Body of pancreas (tissue), 4 donors: ENCODE measurements around the gene NEDD4.

Experiments used
- POLR2A ChIP-seq, 3 donors: fragments of 450-650 bp; IDR thresholded peaks; one replicate each; pipeline ENCODE4 v1.6.1; 2016; ENCODE audit warnings: antibody characterized with exemption in 3 of 3, mild to moderate bottlenecking in 2 of 3
- TF ChIP-seq, protein P1 (sequence below), 7 experiments: fragments of 450-650 bp in 4 of 7; fragments of 200-600 bp in 3 of 7; sonication (generic) in 3 of 7; IDR thresholded peaks; one replicate each; pipeline ENCODE4 v1.5.1; 2016 to 2019; ENCODE audit warnings: antibody characterized with exemption in 7 of 7

DNA sequence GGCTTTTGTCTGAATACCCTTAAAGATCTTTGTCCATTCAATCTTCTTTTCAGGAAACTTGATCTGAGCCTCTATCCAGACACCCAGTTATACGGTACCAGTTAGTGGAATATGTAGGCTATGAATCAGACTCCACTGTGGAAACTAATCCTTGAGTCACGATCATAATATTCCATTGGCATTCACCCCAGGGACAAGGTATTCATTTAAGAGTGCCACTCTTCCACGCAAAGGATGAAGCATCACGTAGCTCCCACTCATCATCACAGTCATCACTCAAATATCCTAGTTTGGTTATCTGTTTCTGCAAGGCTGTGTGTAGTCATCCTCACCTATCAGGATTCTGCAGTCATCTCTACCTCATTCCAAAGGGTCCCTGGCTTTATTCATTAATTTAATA lies 85.6 kb downstream of the NEDD4 start:
- TF ChIP-seq, protein P1, sequence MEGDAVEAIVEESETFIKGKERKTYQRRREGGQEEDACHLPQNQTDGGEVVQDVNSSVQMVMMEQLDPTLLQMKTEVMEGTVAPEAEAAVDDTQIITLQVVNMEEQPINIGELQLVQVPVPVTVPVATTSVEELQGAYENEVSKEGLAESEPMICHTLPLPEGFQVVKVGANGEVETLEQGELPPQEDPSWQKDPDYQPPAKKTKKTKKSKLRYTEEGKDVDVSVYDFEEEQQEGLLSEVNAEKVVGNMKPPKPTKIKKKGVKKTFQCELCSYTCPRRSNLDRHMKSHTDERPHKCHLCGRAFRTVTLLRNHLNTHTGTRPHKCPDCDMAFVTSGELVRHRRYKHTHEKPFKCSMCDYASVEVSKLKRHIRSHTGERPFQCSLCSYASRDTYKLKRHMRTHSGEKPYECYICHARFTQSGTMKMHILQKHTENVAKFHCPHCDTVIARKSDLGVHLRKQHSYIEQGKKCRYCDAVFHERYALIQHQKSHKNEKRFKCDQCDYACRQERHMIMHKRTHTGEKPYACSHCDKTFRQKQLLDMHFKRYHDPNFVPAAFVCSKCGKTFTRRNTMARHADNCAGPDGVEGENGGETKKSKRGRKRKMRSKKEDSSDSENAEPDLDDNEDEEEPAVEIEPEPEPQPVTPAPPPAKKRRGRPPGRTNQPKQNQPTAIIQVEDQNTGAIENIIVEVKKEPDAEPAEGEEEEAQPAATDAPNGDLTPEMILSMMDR (IDR thresholded peaks at IDR 0.05) = no peak
- TF ChIP-seq POLR2A (IDR thresholded peaks at IDR 0.05) = no peak
